Trophoblast cell (in vitro differentiated cells and primary cell): ENCODE results near the gene ASB4.
"Not testable (repeated sequence)": the region's sequence is repeated elsewhere in the genome, so short reads cannot be mapped to it uniquely, and the experiment has no call there.

Source experiments
- DNase-seq, 2 donors: peaks; one replicate each; pipeline ENCODE4 v3.0.0-alpha.2; 2016
- H2AFZ ChIP-seq: 2 replicates; pipeline ENCODE4 v1.6.1; 2013; ENCODE audit warnings: low read length, moderate library complexity, mild to moderate bottlenecking; ENCODE audit not compliant: insufficient read depth, poor library complexity
- H2AK5ac ChIP-seq: 2 replicates; pipeline ENCODE4 v1.6.1; 2013; ENCODE audit warnings: mild to moderate bottlenecking, low read length
- H2BK120ac ChIP-seq: 2 replicates; pipeline ENCODE4 v1.6.1; 2013; ENCODE audit warnings: low read length, mild to moderate bottlenecking, moderate library complexity; ENCODE audit not compliant: insufficient read depth, poor library complexity
- H2BK12ac ChIP-seq: 2 replicates; pipeline ENCODE4 v1.6.1; 2013; ENCODE audit warnings: mild to moderate bottlenecking, low read length, moderate library complexity
- H2BK5ac ChIP-seq: 2 replicates; pipeline ENCODE4 v1.6.1; 2013; ENCODE audit warnings: low read length, low read depth, moderate library complexity, mild to moderate bottlenecking; ENCODE audit not compliant: poor library complexity
- H3K14ac ChIP-seq: 2 replicates; pipeline ENCODE4 v1.6.1; 2013; ENCODE audit warnings: mild to moderate bottlenecking, low read length
- H3K18ac ChIP-seq: 2 replicates; pipeline ENCODE4 v1.6.1; 2013; ENCODE audit warnings: mild to moderate bottlenecking, low read length
- H3K23ac ChIP-seq: 2 replicates; pipeline ENCODE4 v1.6.1; 2013; ENCODE audit warnings: low read length
- H3K27ac ChIP-seq: 2 replicates; pipeline ENCODE4 v1.5.1; 2013; ENCODE audit warnings: low read depth, mild to moderate bottlenecking, inconsistent platforms, low read length, moderate library complexity
- H3K27me3 ChIP-seq: 2 replicates; pipeline ENCODE4 v1.6.1; 2013; ENCODE audit warnings: inconsistent platforms, mild to moderate bottlenecking, low read length, moderate library complexity; ENCODE audit not compliant: insufficient read depth
- H3K36me3 ChIP-seq, 2 experiments: 1 replicate in 1 of 2; 2 replicates in 1 of 2; pipeline ENCODE4 v1.6.1; 2013; ENCODE audit warnings: low read length in 2 of 2, mild to moderate bottlenecking in 2 of 2, moderate library complexity in 1 of 2; ENCODE audit not compliant: insufficient read depth in 2 of 2, control insufficient read depth in 1 of 2
- H3K4ac ChIP-seq: 2 replicates; pipeline ENCODE4 v1.6.1; 2013; ENCODE audit warnings: low read depth, mild to moderate bottlenecking, low read length, moderate library complexity
- H3K4me1 ChIP-seq, 2 experiments: 1 replicate in 1 of 2; 2 replicates in 1 of 2; pipeline ENCODE4 v1.6.1; 2013; ENCODE audit warnings: low read length in 2 of 2, mild to moderate bottlenecking in 2 of 2, moderate library complexity in 1 of 2; ENCODE audit not compliant: insufficient read depth in 2 of 2, control insufficient read depth in 1 of 2
- H3K4me2 ChIP-seq: 2 replicates; pipeline ENCODE4 v1.6.1; 2013; ENCODE audit warnings: inconsistent platforms, mild to moderate bottlenecking, low read length, moderate library complexity
- H3K4me3 ChIP-seq: 2 replicates; pipeline ENCODE4 v1.5.1; 2013; ENCODE audit warnings: mild to moderate bottlenecking, low read depth, low read length, inconsistent platforms
- H3K79me1 ChIP-seq: one replicate; pipeline ENCODE4 v1.6.1; 2013; ENCODE audit warnings: low read length
- H3K79me2 ChIP-seq: 2 replicates; pipeline ENCODE4 v1.6.1; 2013; ENCODE audit warnings: low read length, mild to moderate bottlenecking; ENCODE audit not compliant: control insufficient read depth, insufficient read depth, poor library complexity
- H3K9ac ChIP-seq: 2 replicates; pipeline ENCODE4 v1.6.1; 2013; ENCODE audit warnings: mild to moderate bottlenecking, low read length
- H3K9me3 ChIP-seq: 2 replicates; pipeline ENCODE4 v1.6.1; 2013; ENCODE audit warnings: low read depth, mild to moderate bottlenecking, control low read depth, inconsistent platforms, low read length; ENCODE audit not compliant: insufficient read depth
- H4K12ac ChIP-seq: 2 replicates; pipeline ENCODE4 v1.6.1; 2013; ENCODE audit warnings: low read depth, mild to moderate bottlenecking, low read length, moderate library complexity
- H4K8ac ChIP-seq: 2 replicates; pipeline ENCODE4 v1.6.1; 2013; ENCODE audit warnings: low read depth, mild to moderate bottlenecking, low read length, moderate library complexity
- H4K91ac ChIP-seq: one replicate; pipeline ENCODE4 v1.6.1; 2013; ENCODE audit warnings: low read depth, mild to moderate bottlenecking, low read length, moderate library complexity
- WGBS: extraction: QIAGEN DNeasy Blood & Tissue Kit; methylation state at CpG from one replicate; pipeline ENCODE4 v1.1.7; 2013; ENCODE audit warnings: missing lambda C conversion rate; ENCODE audit not compliant: insufficient read length, insufficient coverage; ENCODE audit errors: extremely low coverage; 5-methylcytosine and 5-hydroxymethylcytosine counted together

The ASB4 gene

GRCh38 chr7:95502403-95502802, 16.7 kb downstream of the ASB4 start:
- Histone ChIP-seq H3K4me3 (no peak overlapping the region), H3K79me1 (peaks cover 2% of the 10 kb centered on the region), H2AFZ (no peak overlapping the region), H2BK5ac (no peak overlapping the region), H3K18ac (no peak overlapping the region), H3K4ac (no peak overlapping the region), H2BK120ac (no peak overlapping the region), H3K79me2 (no peaks in the 10 kb centered on the region), H3K36me3 (no peaks in the 10 kb centered on the region), H2BK12ac (no peak overlapping the region), H3K9ac (no peak overlapping the region), H4K8ac (no peak overlapping the region), H3K23ac (no peak overlapping the region), H3K14ac (no peak overlapping the region), H3K4me2 (no peak overlapping the region), H3K27me3 (no peaks in the 10 kb centered on the region), H3K9me3 (no peaks in the 10 kb centered on the region), H2AK5ac (no peak overlapping the region), H4K91ac (no peak overlapping the region), H3K4me1 (peaks cover 5 to 8% of the 10 kb centered on the region in 2 experiments), H3K27ac (no peak overlapping the region), H4K12ac (no peak overlapping the region)
- WGBS = no CpG with 5 or more reads among the region's 1 CpG
- no peak for DNase-seq

- no peak overlapping the region for H4K12ac ChIP-seq
- no peak overlapping the region for H2BK5ac ChIP-seq
- no peaks in the 10 kb centered on the region for H3K27me3 ChIP-seq
- no peak overlapping the region for H2AFZ ChIP-seq
- H3K79me2 ChIP-seq = no peaks in the 10 kb centered on the region
- peaks cover 5 to 8% of the 10 kb centered on the region in 2 experiments for H3K4me1 ChIP-seq
- H3K14ac ChIP-seq = no peak overlapping the region
- no peak overlapping the region for H3K23ac ChIP-seq
- WGBS = no CpG with 5 or more reads among the region's 6 CpGs
- no peak overlapping the region for H3K27ac ChIP-seq
- no peak overlapping the region for H3K18ac ChIP-seq
- peaks cover 2% of the 10 kb centered on the region for H3K79me1 ChIP-seq
- H3K4me2 ChIP-seq = no peak overlapping the region
- no peaks in the 10 kb centered on the region for H3K36me3 ChIP-seq
- H3K4me3 ChIP-seq = no peak overlapping the region
- H2AK5ac ChIP-seq = no peak overlapping the region
- no peak overlapping the region for H2BK12ac ChIP-seq
- no peak overlapping the region for H2BK120ac ChIP-seq
- H3K4ac ChIP-seq = no peak overlapping the region
- no peak overlapping the region for H4K8ac ChIP-seq
- no peaks in the 10 kb centered on the region for H3K9me3 ChIP-seq
- H4K91ac ChIP-seq = no peak overlapping the region
- DNase-seq = no peak
- H3K9ac ChIP-seq = no peak overlapping the region
Measured at GRCh38 chr7:95503271-95504131, 17.8 kb downstream of the ASB4 start.

GRCh38 chr7:95504132-95504588, 18.4 kb downstream of the ASB4 start:
- no CpG with 5 or more reads among the region's 7 CpGs for WGBS
- H2AFZ ChIP-seq, H3K4me1 ChIP-seq, H3K18ac ChIP-seq, H3K9ac ChIP-seq, H3K14ac ChIP-seq, H2AK5ac ChIP-seq, H4K8ac ChIP-seq, H3K79me1 ChIP-seq, H3K79me2 ChIP-seq, H2BK12ac ChIP-seq, H3K27ac ChIP-seq, H3K27me3 ChIP-seq, H4K91ac ChIP-seq, H2BK120ac ChIP-seq, H3K4me2 ChIP-seq, H3K23ac ChIP-seq, H3K9me3 ChIP-seq, H4K12ac ChIP-seq, H2BK5ac ChIP-seq, H3K4me3 ChIP-seq, H3K4ac ChIP-seq, H3K36me3 ChIP-seq, DNase-seq: not testable (repeated sequence)

- no CpG with 5 or more reads among the region's 2 CpGs for WGBS
- H2AFZ ChIP-seq = no peak overlapping the region
- no peak overlapping the region for H4K8ac ChIP-seq
- no peaks in the 10 kb centered on the region for H3K79me2 ChIP-seq
- no peak overlapping the region for H2AK5ac ChIP-seq
- H3K27ac ChIP-seq = no peak overlapping the region
- H2BK5ac ChIP-seq = no peak overlapping the region
- H3K9ac ChIP-seq = no peak overlapping the region
- no peak overlapping the region for H2BK12ac ChIP-seq
- H2BK120ac ChIP-seq = no peak overlapping the region
- H3K18ac ChIP-seq = no peak overlapping the region
- H3K14ac ChIP-seq = no peak overlapping the region
- H3K4me1 ChIP-seq = no peaks in the 10 kb centered on the region
- H3K4me2 ChIP-seq = no peak overlapping the region
- H3K4ac ChIP-seq = no peak overlapping the region
- no peak overlapping the region for H3K4me3 ChIP-seq
- no peak for DNase-seq
- H3K36me3 ChIP-seq = no peaks in the 10 kb centered on the region
- H3K23ac ChIP-seq = no peak overlapping the region
- no peaks in the 10 kb centered on the region for H3K27me3 ChIP-seq
- H4K12ac ChIP-seq = no peak overlapping the region
- no peaks in the 10 kb centered on the region for H3K79me1 ChIP-seq
- no peak overlapping the region for H4K91ac ChIP-seq
- no peaks in the 10 kb centered on the region for H3K9me3 ChIP-seq
Measured at GRCh38 chr7:95508780-95509179, 23.0 kb downstream of the ASB4 start.
